HCT116 (cell line): ENCODE measurements around the gene TCTA. TPM values are rescaled to one million over a fixed set of nuclear protein-coding genes. Genes with fewer than 3 reads are reported as not detected.

Experiments used
- ATAC-seq: fragments of 200-7000 bp; cut with Tn5 transposase; 2 replicates; pipeline ENCODE4 v1.9.1; 2020; ENCODE audit warnings: mild to moderate bottlenecking, moderate library complexity
- BruUV-seq: library from RNA; stranded (reverse); fragments of 400-500 nt; replicated peaks from 2 replicates; lab custom pipeline; 2021; lab: Mats Ljungman, UMichigan
- CTCF ChIA-PET: fragments of 300-600 bp; sonication (Branson Sonifier 250); formaldehyde crosslinking; loops from one replicate; lab custom pipeline; 2021; ENCODE audit warnings: antibody characterized with exemption; lab: Charles Lee
- POLR2A ChIA-PET: fragments of 300-600, 350-600 bp; sonication (Branson Sonifier 250); formaldehyde crosslinking; loops from one replicate; lab custom pipeline; 2021; ENCODE audit warnings: antibody characterized with exemption; lab: Charles Lee
- RAD21 ChIA-PET, 2 experiments: fragments of 300-600 bp; sonication (Branson Sonifier 250); formaldehyde crosslinking; loops; one replicate each; lab custom pipeline; 2023; ENCODE audit warnings: low total read pairs in 2 of 2; ENCODE audit not compliant: uncharacterized antibody in 2 of 2, unreplicated experiment in 2 of 2, low non-redundant PET in 1 of 2; lab: Charles Lee
- DNase-seq: peaks from one replicate; pipeline ENCODE4 v3.0.0-alpha.2; 2010; ENCODE audit warnings: low read depth, low spot score
- H2AFZ ChIP-seq: fragments of 200-600 bp; shearing (Covaris generic), sonication (generic); 2 replicates; pipeline ENCODE4 v1.6.1; 2017; ENCODE audit warnings: low read depth, mixed run types, mixed read lengths, antibody characterized with exemption, low read length; ENCODE audit not compliant: poor library complexity, severe bottlenecking
- H3K27ac ChIP-seq: 2 replicates; pipeline ENCODE4 v1.5.1; 2012; ENCODE audit warnings: low read depth, low read length
- H3K27me3 ChIP-seq: fragments of 200-600 bp; sonication (generic); 2 replicates; pipeline ENCODE4 v1.6.1; 2016; ENCODE audit warnings: mixed run types, low read length, mixed read lengths; ENCODE audit not compliant: insufficient read depth
- H3K36me3 ChIP-seq, 2 experiments: fragments of 200-500 bp in 1 of 2; fragments of 200-600 bp in 1 of 2; sonication (Bioruptor generic) in 1 of 2; sonication (generic) in 1 of 2; 2 replicates each; pipeline versions ENCODE4 v1.5.1 to v1.6.1; 2014 to 2016; ENCODE audit warnings: low read length in 2 of 2, inconsistent platforms in 1 of 2, mixed read lengths in 1 of 2, mixed run types in 1 of 2; ENCODE audit not compliant: insufficient read depth in 2 of 2, control insufficient read depth in 1 of 2
- H3K4me1 ChIP-seq, 2 experiments: fragments of 200-600 bp in 1 of 2; sonication (generic) in 1 of 2; 2 replicates each; pipeline versions ENCODE4 v1.5.1 to v1.6.1; 2012 to 2017; ENCODE audit warnings: low read length in 2 of 2, inconsistent platforms in 1 of 2, mild to moderate bottlenecking in 1 of 2, mixed read lengths in 1 of 2, mixed run types in 1 of 2, moderate library complexity in 1 of 2; ENCODE audit not compliant: insufficient read depth in 2 of 2, control insufficient read depth in 1 of 2
- H3K4me2 ChIP-seq: fragments of 200-600 bp; sonication (generic); 2 replicates; pipeline ENCODE4 v1.6.1; 2017; ENCODE audit warnings: mixed run types, low read length, mixed read lengths
- H3K4me3 ChIP-seq, 2 experiments: fragments of 200-600 bp in 1 of 2; sonication (generic) in 1 of 2; replicated peaks in 1 of 2; 2 replicates each; pipeline ENCODE4 v1.5.1; 2011 to 2016; ENCODE audit warnings: low read length in 2 of 2, control low read depth in 1 of 2, low read depth in 1 of 2, mild to moderate bottlenecking in 1 of 2, mixed read lengths in 1 of 2, mixed run types in 1 of 2
- H3K79me2 ChIP-seq: fragments of 200-600 bp; sonication (generic); 2 replicates; pipeline ENCODE4 v1.6.1; 2017; ENCODE audit warnings: mild to moderate bottlenecking, mixed run types, low read length, moderate library complexity, mixed read lengths; ENCODE audit not compliant: insufficient read depth
- H3K9ac ChIP-seq: fragments of 200-600 bp; sonication (generic); 2 replicates; pipeline ENCODE4 v1.6.1; 2016; ENCODE audit warnings: low read length, mixed read lengths
- H3K9me2 ChIP-seq: fragments of 200-600 bp; sonication (generic), shearing (Covaris generic); 2 replicates; pipeline ENCODE4 v1.6.1; 2017; ENCODE audit warnings: mixed run types, mild to moderate bottlenecking, moderate library complexity; ENCODE audit not compliant: insufficient read depth
- H3K9me3 ChIP-seq, 2 experiments: fragments of 200-500 bp in 1 of 2; fragments of 200-600 bp in 1 of 2; sonication (Bioruptor generic) in 1 of 2; sonication (generic) in 1 of 2; 2 replicates each; pipeline ENCODE4 v1.6.1; 2014 to 2017; ENCODE audit warnings: low read length in 2 of 2, mixed read lengths in 2 of 2, inconsistent platforms in 1 of 2, low read depth in 1 of 2, mild to moderate bottlenecking in 1 of 2, mixed run types in 1 of 2, moderate library complexity in 1 of 2; ENCODE audit not compliant: control insufficient read depth in 1 of 2, insufficient read depth in 1 of 2
- H4K20me1 ChIP-seq: fragments of 200-600 bp; sonication (generic), shearing (Covaris generic); 2 replicates; pipeline ENCODE4 v1.6.1; 2017; ENCODE audit warnings: mixed run types, mild to moderate bottlenecking, moderate library complexity; ENCODE audit not compliant: insufficient read depth
- CEBPB ChIP-seq: IDR thresholded peaks from 2 replicates; pipeline ENCODE4 v1.6.1; 2012; ENCODE audit warnings: low read depth
- CTCF ChIP-seq, 3 experiments: fragments of 200-600 bp in 1 of 3; sonication (generic) in 1 of 3; IDR thresholded peaks in 2 of 3; conservative IDR thresholded peaks in 1 of 3; 2 replicates each; pipeline ENCODE4 v1.5.1; 2012 to 2017; ENCODE audit warnings: low read depth in 2 of 3, low read length in 2 of 3, antibody characterized with exemption in 1 of 3, borderline replicate concordance in 1 of 3, control low read depth in 1 of 3, mild to moderate bottlenecking in 1 of 3, mixed read lengths in 1 of 3, mixed run types in 1 of 3, moderate library complexity in 1 of 3; ENCODE audit not compliant: insufficient read depth in 1 of 3
- EGR1 ChIP-seq: IDR thresholded peaks from 2 replicates; pipeline ENCODE4 v1.6.1; 2012; ENCODE audit warnings: low read depth
- ELF1 ChIP-seq: IDR thresholded peaks from 2 replicates; pipeline ENCODE4 v1.6.1; 2012; ENCODE audit warnings: low read depth, borderline replicate concordance
- EZH2 ChIP-seq: fragments of 200-600 bp; sonication (generic); IDR thresholded peaks from 2 replicates; pipeline ENCODE4 v1.6.1; 2017; ENCODE audit warnings: antibody characterized with exemption, mixed run types
- FOSL1 ChIP-seq: IDR thresholded peaks from 2 replicates; pipeline ENCODE4 v1.6.1; 2012; ENCODE audit warnings: low read depth
- JUND ChIP-seq: IDR thresholded peaks from 2 replicates; pipeline ENCODE4 v1.6.1; 2012
- MAX ChIP-seq: IDR thresholded peaks from 2 replicates; pipeline ENCODE4 v1.6.1; 2012
- POLR2AphosphoS5 ChIP-seq: IDR thresholded peaks from 2 replicates; pipeline ENCODE4 v1.6.1; 2011; ENCODE audit warnings: mild to moderate bottlenecking, low read depth, low read length, moderate library complexity
- RAD21 ChIP-seq: IDR thresholded peaks from 2 replicates; pipeline ENCODE4 v1.6.1; 2012; ENCODE audit warnings: low read depth, mild to moderate bottlenecking
- REST ChIP-seq: IDR thresholded peaks from 2 replicates; pipeline ENCODE4 v1.6.1; 2012; ENCODE audit warnings: low read depth
- SIN3A ChIP-seq: IDR thresholded peaks from 2 replicates; pipeline ENCODE4 v1.6.1; 2012; ENCODE audit warnings: low read depth
- SP1 ChIP-seq: IDR thresholded peaks from 2 replicates; pipeline ENCODE4 v1.6.1; 2012; ENCODE audit warnings: low read depth
- SRF ChIP-seq: IDR thresholded peaks from 2 replicates; pipeline ENCODE4 v1.6.1; 2012; ENCODE audit warnings: low read depth
- TCF7L2 ChIP-seq: IDR thresholded peaks from 2 replicates; pipeline ENCODE4 v1.7.0; 2011; ENCODE audit warnings: borderline replicate concordance, inconsistent platforms; ENCODE audit not compliant: insufficient read depth, insufficient read length; ENCODE audit errors: extremely low read depth
- YY1 ChIP-seq: IDR thresholded peaks from 2 replicates; pipeline ENCODE4 v1.6.1; 2011; ENCODE audit warnings: low read length, low read depth, moderate library complexity, mild to moderate bottlenecking; ENCODE audit not compliant: insufficient replicate concordance; ENCODE audit errors: extremely low read depth
- ZBTB33 ChIP-seq: IDR thresholded peaks from 2 replicates; pipeline ENCODE4 v1.6.1; 2011; ENCODE audit warnings: mild to moderate bottlenecking, low read length, moderate library complexity; ENCODE audit not compliant: insufficient replicate concordance; ENCODE audit errors: extremely low read depth
- ZFX ChIP-seq: fragments of 450-650 bp; IDR thresholded peaks from 2 replicates; pipeline ENCODE4 v1.6.1; 2017
- ZNF274 ChIP-seq: fragments of 200-500 bp; sonication (Bioruptor generic); IDR thresholded peaks from 2 replicates; pipeline ENCODE4 v1.6.1; 2014; ENCODE audit warnings: mild to moderate bottlenecking, low read depth, low read length, inconsistent platforms
- intact Hi-C: fragments of 100-400 bp; cut with micrococcal nuclease; formaldehyde crosslinking; loops from 2 replicates; pipeline ENCODE4 v1.10.0; 2022
- total RNA-seq: library from RNA; stranded (reverse); gene quantifications from one replicate; pipeline ENCODE4 v1.2.1, GENCODE V29; 2021; ENCODE audit not compliant: unreplicated experiment

The TCTA gene
- total RNA-seq, 1 experiment from 2014 or later = 11.9 TPM

GRCh38 chr3:49415931-49416601, 3.8 kb downstream of the TCTA start:
- H3K27ac ChIP-seq = no peak overlapping the region
- H3K4me2 ChIP-seq = no peak overlapping the region
- no peaks in the 10 kb centered on the region for H3K9me2 ChIP-seq
- no TSS peak for BruUV-seq
- H4K20me1 ChIP-seq = peaks cover under 1% of the 10 kb centered on the region; the same call in 1 of the 2 replicates
- H3K9ac ChIP-seq = no peak overlapping the region
- no peak for ATAC-seq
- peaks cover 0 to 17% of the 10 kb centered on the region in 2 experiments; a peak in 1 of 4 replicates for H3K36me3 ChIP-seq
- H3K27me3 ChIP-seq = no peaks in the 10 kb centered on the region
- RAD21 ChIA-PET = interaction anchor here (0.6 to 1.0 kb wide), 3 partner anchors 29 to 33 kb away, joined by 3 to 4 read pairs (median 4); no protein-coding TSS in a partner anchor
- no peak overlapping the region for H3K4me3 ChIP-seq
- no peaks in the 10 kb centered on the region for H3K9me3 ChIP-seq
- H3K79me2 ChIP-seq = peaks cover 24% of the 10 kb centered on the region
- intact Hi-C loops = loop anchor here (1.0 kb wide), 1 partner anchor 33 kb away; no protein-coding TSS in a partner anchor
- no peak overlapping the region for H2AFZ ChIP-seq
- POLR2A ChIA-PET = interaction anchor here (1.3 kb wide), 1 partner anchor 13 kb away, joined by 4 read pairs; the partner anchor contains the start of gene NICN1
- peaks cover 13 to 58% of the 10 kb centered on the region in 2 experiments for H3K4me1 ChIP-seq
- no peak for TF ChIP-seq ELF1
- TF ChIP-seq REST = no peak
- TF ChIP-seq FOSL1 = no peak
- no peak for TF ChIP-seq SP1
- TF ChIP-seq SIN3A = no peak
- TF ChIP-seq EGR1 = no peak
- TF ChIP-seq CEBPB = no peak
- no peak for TF ChIP-seq JUND
- TF ChIP-seq ZNF274 = no peak
- TF ChIP-seq SRF = no peak
- TF ChIP-seq MAX = no peak
- no peak for TF ChIP-seq EZH2
- TF ChIP-seq TCF7L2 = no peak
- no peak for TF ChIP-seq ZFX
- TF ChIP-seq CTCF (IDR thresholded peaks at IDR 0.05 in 2 of 3, conservative IDR thresholded peaks at IDR 0.05 in 1 of 3; ENCODE audit: borderline replicate concordance in 1 of 3, insufficient read depth in 1 of 3, low read depth in 2 of 3, low read length in 2 of 3) = no peak
- no peak for TF ChIP-seq POLR2AphosphoS5
- no peak for TF ChIP-seq RAD21
- no peak for TF ChIP-seq YY1
- TF ChIP-seq ZBTB33 = no peak
- CTCF ChIA-PET = interaction anchor here (0.8 to 1.3 kb wide), 3 partner anchors 33 to 256 kb away, joined by 3 to 12 read pairs (median 6); no protein-coding TSS in a partner anchor
- DNase-seq = no peak
